Keratinocyte (primary cell): ENCODE measurements around the gene SLC34A1. TPM values are rescaled to one million over a fixed set of nuclear protein-coding genes. Genes with fewer than 3 reads are reported as not detected.

ENCODE experiments used
- DNase-seq: peaks from one replicate; pipeline ENCODE4 v3.0.0-alpha.2; 2011; ENCODE audit warnings: low read depth, missing footprints, low spot score
- FAIRE-seq: peaks from 2 replicates; lab custom pipeline; 2011; peaks lifted over from hg19 to GRCh38; lab: Jason Lieb, UNC
- H2AFZ ChIP-seq: 2 replicates; pipeline ENCODE4 v1.6.0; 2012; ENCODE audit warnings: low read length, control low read depth, inconsistent platforms; ENCODE audit not compliant: control insufficient read depth
- H3K27ac ChIP-seq: 2 replicates; pipeline ENCODE4 v1.5.1; 2011; ENCODE audit warnings: low read length; ENCODE audit not compliant: control insufficient read depth, insufficient read depth
- H3K27me3 ChIP-seq: 3 replicates; pipeline ENCODE4 v1.6.0; 2011; ENCODE audit warnings: low read length; ENCODE audit not compliant: control insufficient read depth, insufficient read depth; ENCODE audit errors: extremely low read depth
- H3K36me3 ChIP-seq, 2 experiments: 2 replicates in 1 of 2; 3 replicates in 1 of 2; pipeline ENCODE4 v1.5.1; 2011; ENCODE audit warnings: low read length in 2 of 2, mild to moderate bottlenecking in 1 of 2; ENCODE audit not compliant: control insufficient read depth in 2 of 2, insufficient read depth in 2 of 2; ENCODE audit errors: extremely low read depth in 1 of 2
- H3K4me1 ChIP-seq: 3 replicates; pipeline ENCODE4 v1.5.1; 2011; ENCODE audit warnings: low read length; ENCODE audit not compliant: control insufficient read depth, insufficient read depth; ENCODE audit errors: extremely low read depth
- H3K4me2 ChIP-seq: 3 replicates; pipeline ENCODE4 v1.6.0; 2011; ENCODE audit warnings: low read depth, low read length; ENCODE audit not compliant: control insufficient read depth, insufficient read depth; ENCODE audit errors: extremely low read depth
- H3K4me3 ChIP-seq, 3 experiments: fragments of 200-600 bp in 1 of 3; sonication (generic) in 1 of 3; 2 replicates in 2 of 3; 3 replicates in 1 of 3; pipeline ENCODE4 v1.5.1; 2011 to 2016; ENCODE audit warnings: low read length in 3 of 3, mild to moderate bottlenecking in 3 of 3, control low read depth in 2 of 3, inconsistent platforms in 1 of 3, low read depth in 1 of 3, mixed read lengths in 1 of 3, mixed run types in 1 of 3, moderate library complexity in 1 of 3; ENCODE audit not compliant: control insufficient read depth in 2 of 3, insufficient read depth in 2 of 3; ENCODE audit errors: extremely low read depth in 1 of 3
- H3K79me2 ChIP-seq: 2 replicates; pipeline ENCODE4 v1.6.0; 2012; ENCODE audit warnings: low read length; ENCODE audit not compliant: control insufficient read depth, insufficient read depth
- H3K9ac ChIP-seq: 3 replicates; pipeline ENCODE4 v1.6.0; 2011; ENCODE audit warnings: low read length; ENCODE audit not compliant: control insufficient read depth, insufficient read depth; ENCODE audit errors: extremely low read depth
- H3K9me1 ChIP-seq: 3 replicates; pipeline ENCODE4 v1.6.0; 2011; ENCODE audit warnings: low read length; ENCODE audit not compliant: control insufficient read depth, insufficient read depth; ENCODE audit errors: extremely low read depth
- H3K9me3 ChIP-seq: 2 replicates; pipeline ENCODE4 v1.5.1; 2012; ENCODE audit warnings: low read depth, low read length; ENCODE audit not compliant: control insufficient read depth
- H4K20me1 ChIP-seq: 3 replicates; pipeline ENCODE4 v1.6.0; 2011; ENCODE audit warnings: low read length; ENCODE audit not compliant: control insufficient read depth, insufficient read depth; ENCODE audit errors: extremely low read depth
- CTCF ChIP-seq, 3 experiments: IDR thresholded peaks in 1 of 3; conservative IDR thresholded peaks in 1 of 3; optimal IDR thresholded peaks in 1 of 3; 2 replicates in 2 of 3; 3 replicates in 1 of 3; pipeline versions ENCODE3 to v1.5.1; 2011; ENCODE audit warnings: low read length in 3 of 3, mild to moderate bottlenecking in 3 of 3, moderate library complexity in 2 of 3, control low read depth in 1 of 3, inconsistent platforms in 1 of 3; ENCODE audit not compliant: insufficient read depth in 2 of 3; ENCODE audit errors: extremely low read depth in 1 of 3
- EZH2 ChIP-seq: IDR thresholded peaks from one replicate; pipeline ENCODE4 v1.6.1; 2012; ENCODE audit warnings: inconsistent platforms, mild to moderate bottlenecking, low read length, moderate library complexity
- dilution Hi-C: fragments of 300-500 bp; cut with MboI; formaldehyde crosslinking; loops from one replicate; pipeline ENCODE4 v1.7.0; 2020; ENCODE audit warnings: low sequenced_read_pairs; ENCODE audit not compliant: extremely low pct_ligation_motif_present
- polyA plus RNA-seq, 5 experiments: library from polyadenylated mRNA; depleted of rRNA in 3 of 5; stranded (reverse) in 3 of 5; stranded (forward) in 1 of 5; unstranded in 1 of 5; fragments of >200 nt; gene quantifications; 1 replicate in 1 of 5; 2 replicates in 3 of 5; 3 replicates in 1 of 5; pipeline versions ENCODE4 v1.2.1 to v1.2.3, GENCODE V29; 2011 to 2012; ENCODE audit warnings: missing spikeins in 2 of 5, low read depth in 1 of 5, low replicate concordance in 1 of 5

SLC34A1 gene
- polyA plus RNA-seq, 1 donor (not counting 4 experiments of a cell fraction or from before 2014, with no cell fraction given) = 0.07 TPM

GRCh38 chr5:177428574-177429217 is 44.5 kb downstream of the SLC34A1 start:
- Histone ChIP-seq H3K79me2 (peaks cover 33% of the 10 kb centered on the region), H2AFZ (no peak overlapping the region), H3K4me1 (peaks cover 66% of the 10 kb centered on the region), H3K9ac (peak overlapping the region; percentile 20), H3K27me3 (no peaks in the 10 kb centered on the region), H4K20me1 (no peaks in the 10 kb centered on the region), H3K4me2 (peak overlapping the region; percentile 30), H3K9me1 (no peaks in the 10 kb centered on the region), H3K4me3 (no peak overlapping the region), H3K36me3 (peaks cover 15 to 31% of the 10 kb centered on the region in 2 experiments), H3K9me3 (no peaks in the 10 kb centered on the region), H3K27ac (peak overlapping the region; percentile 8)
- no peak for FAIRE-seq
- dilution Hi-C loops = no loop called here
- TF ChIP-seq CTCF (optimal IDR thresholded peaks at IDR 0.05 in 1 of 3, IDR thresholded peaks at IDR 0.05 in 1 of 3, conservative IDR thresholded peaks at IDR 0.05 in 1 of 3; ENCODE audit: extremely low read depth in 1 of 3, insufficient read depth in 2 of 3, low read length in 3 of 3) (no peak), EZH2 (no peak)
- no peak for DNase-seq

GRCh38 chr5:177429248-177430040 is 45.2 kb downstream of the SLC34A1 start:
- no peak overlapping the region for H3K9ac ChIP-seq
- dilution Hi-C loops = no loop called here
- peaks cover 73% of the 10 kb centered on the region for H3K4me1 ChIP-seq
- no peaks in the 10 kb centered on the region for H3K9me1 ChIP-seq
- H3K27ac ChIP-seq = no peak overlapping the region
- peaks cover 33% of the 10 kb centered on the region for H3K79me2 ChIP-seq
- H2AFZ ChIP-seq = no peak overlapping the region
- H3K27me3 ChIP-seq = no peaks in the 10 kb centered on the region
- FAIRE-seq (no peak), DNase-seq (no peak)
- no peak overlapping the region for H3K4me2 ChIP-seq
- no peaks in the 10 kb centered on the region for H4K20me1 ChIP-seq
- H3K9me3 ChIP-seq = no peaks in the 10 kb centered on the region
- peaks cover 19 to 36% of the 10 kb centered on the region in 2 experiments for H3K36me3 ChIP-seq
- H3K4me3 ChIP-seq = no peak overlapping the region
- TF ChIP-seq EZH2 (no peak), CTCF (optimal IDR thresholded peaks at IDR 0.05 in 1 of 3, IDR thresholded peaks at IDR 0.05 in 1 of 3, conservative IDR thresholded peaks at IDR 0.05 in 1 of 3; ENCODE audit: extremely low read depth in 1 of 3, insufficient read depth in 2 of 3, low read length in 3 of 3) (no peak)
